Fibroblast of pulmonary artery (primary cell): ENCODE measurements around the gene TMEM51.

ENCODE experiments used
- DNase-seq: peaks from one replicate; pipeline ENCODE4 v3.0.0-alpha.2; 2010; ENCODE audit warnings: low read depth
- H3K4me3 ChIP-seq: replicated peaks from 2 replicates; pipeline ENCODE4 v1.5.1; 2011; ENCODE audit warnings: low read depth, mild to moderate bottlenecking, control low read depth, low read length, moderate library complexity
- CTCF ChIP-seq: IDR thresholded peaks from 2 replicates; pipeline ENCODE4 v1.5.1; 2011; ENCODE audit warnings: mild to moderate bottlenecking, control low read depth, low read length, inconsistent platforms; ENCODE audit errors: missing control alignments

TMEM51 gene

GRCh38 chr1:15180945-15181523 is 27.5 kb downstream of the TMEM51 start:
- H3K4me3 ChIP-seq = no peak overlapping the region
- no peak for TF ChIP-seq CTCF
- no peak for DNase-seq

- H3K4me3 ChIP-seq = no peak overlapping the region
- TF ChIP-seq CTCF = no peak
- no peak for DNase-seq
Measured at GRCh38 chr1:15181564-15181963, 28.0 kb downstream of the TMEM51 start.

- no peak for DNase-seq
- no peak for TF ChIP-seq CTCF
Measured at GRCh38 chr1:15184436-15185241, 31.1 kb downstream of the TMEM51 start.

GRCh38 chr1:15185617-15186016 is 32.1 kb downstream of the TMEM51 start:
- no peak for TF ChIP-seq CTCF
- no peak for DNase-seq
- no peak overlapping the region for H3K4me3 ChIP-seq

More at GRCh38 chr1:15184436-15185241, 31.1 kb downstream of the TMEM51 start:
- H3K4me3 ChIP-seq = no peak overlapping the region

- TF ChIP-seq CTCF = no peak
Measured at GRCh38 chr1:15186073-15186845, 32.7 kb downstream of the TMEM51 start.

GRCh38 chr1:15186846-15187151 is 33.3 kb downstream of the TMEM51 start:
- DNase-seq = no peak
- no peak overlapping the region for H3K4me3 ChIP-seq
- no peak for TF ChIP-seq CTCF

More at GRCh38 chr1:15186073-15186845, 32.7 kb downstream of the TMEM51 start:
- H3K4me3 ChIP-seq = no peak overlapping the region
- DNase-seq = no peak
